GM23248 (cell line): ENCODE measurements around the gene ASS1.

Source experiments
- EZH2 ChIP-seq: fragments of 200-600 bp; sonication (generic); IDR thresholded peaks from 2 replicates; pipeline ENCODE4 v1.6.1; 2018; ENCODE audit warnings: antibody characterized with exemption, mild to moderate bottlenecking; ENCODE audit not compliant: insufficient read depth, poor library complexity, severe bottlenecking
- EZH2phosphoT487 ChIP-seq: fragments of 200-600 bp; sonication (generic); IDR thresholded peaks from 2 replicates; pipeline ENCODE4 v1.6.1; 2018; ENCODE audit warnings: antibody characterized with exemption, moderate library complexity, mild to moderate bottlenecking, low read depth; ENCODE audit not compliant: insufficient read depth

DNA sequence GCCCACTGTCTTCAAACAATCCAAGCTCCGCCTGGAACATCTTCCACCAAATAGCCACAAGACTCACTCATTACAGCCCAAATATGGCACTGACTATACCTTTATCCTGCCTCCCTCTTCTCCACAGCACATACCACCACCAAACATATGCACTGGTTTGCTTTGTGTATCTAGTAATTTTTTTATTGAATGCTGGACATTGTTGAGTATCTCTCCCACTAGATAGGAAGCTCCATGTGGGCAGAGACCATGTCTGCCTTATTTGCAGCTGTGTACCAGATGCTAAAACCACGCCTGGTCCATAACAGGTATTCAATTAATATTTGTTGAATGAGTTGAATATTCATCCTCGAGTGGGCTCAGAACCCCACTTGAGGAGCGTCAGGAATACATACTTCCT, 67.4 kb downstream of the ASS1 start:
- no peak for TF ChIP-seq EZH2
- no peak for TF ChIP-seq EZH2phosphoT487
